Small intestine (tissue), 7 donors: ENCODE data around the gene WRAP53. TPM values are rescaled to one million over a fixed set of nuclear protein-coding genes. Genes with fewer than 3 reads are reported as not detected.

Source experiments
- DNase-seq, 2 donors: peaks; one replicate each; pipeline versions ENCODE4 v3.0.0 to v3.0.0-alpha.2; 2013
- FAIRE-seq: peaks from 2 replicates; lab custom pipeline; 2012; peaks lifted over from hg19 to GRCh38; lab: Jason Lieb, UNC
- H3K27ac ChIP-seq, 3 donors: one replicate each; pipeline ENCODE4 v1.5.1; 2013; ENCODE audit warnings: low read length in 2 of 3, mild to moderate bottlenecking in 2 of 3, control low read depth in 1 of 3, inconsistent platforms in 1 of 3, low read depth in 1 of 3, moderate library complexity in 1 of 3
- H3K27me3 ChIP-seq, 3 donors: one replicate each; pipeline ENCODE4 v1.6.1; 2013; ENCODE audit warnings: low read length in 3 of 3, inconsistent platforms in 1 of 3; ENCODE audit not compliant: control insufficient read depth in 3 of 3, insufficient read depth in 3 of 3
- H3K36me3 ChIP-seq, 3 donors: one replicate each; pipeline ENCODE4 v1.6.1; 2013; ENCODE audit warnings: low read length in 3 of 3, inconsistent platforms in 1 of 3, low read depth in 1 of 3, mild to moderate bottlenecking in 1 of 3, moderate library complexity in 1 of 3; ENCODE audit not compliant: control insufficient read depth in 3 of 3, insufficient read depth in 2 of 3
- H3K4me1 ChIP-seq, 3 donors: one replicate each; pipeline ENCODE4 v1.6.1; 2013; ENCODE audit warnings: low read length in 2 of 3, inconsistent platforms in 1 of 3, low read depth in 1 of 3, mild to moderate bottlenecking in 1 of 3, moderate library complexity in 1 of 3; ENCODE audit not compliant: control insufficient read depth in 3 of 3, insufficient read depth in 2 of 3
- H3K4me3 ChIP-seq, 3 donors: one replicate each; pipeline ENCODE4 v1.5.1; 2013; ENCODE audit warnings: low read length in 3 of 3, control low read depth in 1 of 3, inconsistent platforms in 1 of 3, low read depth in 1 of 3, mild to moderate bottlenecking in 1 of 3, moderate library complexity in 1 of 3
- H3K9me3 ChIP-seq, 2 donors: one replicate each; pipeline ENCODE4 v1.6.1; 2013; ENCODE audit warnings: low read depth in 1 of 2, low read length in 1 of 2; ENCODE audit not compliant: control insufficient read depth in 2 of 2, insufficient read depth in 1 of 2
- WGBS, 3 donors: extraction: QIAGEN DNeasy Blood & Tissue Kit; methylation state at CpG; one replicate each; pipeline ENCODE4 v1.1.7; 2013; 5-methylcytosine and 5-hydroxymethylcytosine counted together
- polyA plus RNA-seq, 4 donors: library from polyadenylated mRNA; stranded (reverse) in 3 of 4; unstranded in 1 of 4; fragments of 200-250 nt in 3 of 4; fragments of 120-200 nt in 1 of 4; gene quantifications; one replicate each; pipeline versions ENCODE4 v1.2.1 to v1.2.3, GENCODE V29; 2013
- donor health status: healthy with polysubstance abuse.
- donor health status: control.
- donor health status: control.
- donor health status: Bipolar disorder and iron deficiency.
- donor health status: healthy.

The WRAP53 gene
- polyA plus RNA-seq, 4 donors, result 7.1 to 17.7 (median 11.2) TPM

DNA sequence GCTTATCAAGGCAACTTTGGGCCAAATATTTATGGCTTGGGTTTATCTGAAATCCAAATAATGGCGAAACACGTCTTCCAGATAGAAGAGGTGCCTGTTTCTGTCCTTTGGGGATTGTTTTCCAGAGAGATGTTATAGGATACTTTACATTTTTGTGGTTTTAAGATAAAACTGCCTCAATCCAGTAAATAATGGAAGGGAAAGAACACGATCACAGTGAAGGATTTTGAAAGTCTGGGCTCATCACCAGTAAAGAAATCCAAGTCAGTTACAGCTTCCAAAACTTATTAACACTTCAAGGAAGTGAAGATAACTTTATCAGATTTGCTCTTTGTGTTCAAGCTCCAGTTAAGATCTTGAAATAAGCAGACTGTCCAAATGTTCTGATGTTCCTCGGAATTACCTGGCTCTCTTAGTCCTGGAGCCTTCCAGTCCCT, 59.4 kb downstream of the WRAP53 start:
- Histone ChIP-seq H3K4me3 (no peak overlapping the region), H3K9me3 (peaks cover 0 to 2% of the 10 kb centered on the region in 2 donors), H3K36me3 (no peaks in the 10 kb centered on the region), H3K27me3 (peaks cover 0 to 3% (median 0%) of the 10 kb centered on the region in 3 donors), H3K27ac (no peak overlapping the region), H3K4me1 (no peaks in the 10 kb centered on the region)
- FAIRE-seq (no peak), DNase-seq (no peak)
- WGBS, 3 donors, result 16 to 38% (median 37%) methylated on average over 4 of the region's 4 CpGs

- Histone ChIP-seq H3K4me3 (no peak overlapping the region), H3K27ac (no peak overlapping the region), H3K4me1 (no peaks in the 10 kb centered on the region), H3K9me3 (peaks cover 0 to 2% of the 10 kb centered on the region in 2 donors), H3K36me3 (no peaks in the 10 kb centered on the region), H3K27me3 (no peaks in the 10 kb centered on the region)
- 59 to 68% (median 67%) methylated on average over 10 of the region's 10 CpGs for WGBS, 3 donors
- DNase-seq (no peak), FAIRE-seq (no peak)
These were observed 59.9 kb downstream of the WRAP53 start for GRCh38 chr17:7748076-7748775.

- Histone ChIP-seq H3K27ac (no peak overlapping the region), H3K9me3 (peaks cover 0 to 2% of the 10 kb centered on the region in 2 donors), H3K27me3 (no peaks in the 10 kb centered on the region), H3K36me3 (no peaks in the 10 kb centered on the region), H3K4me1 (no peaks in the 10 kb centered on the region), H3K4me3 (no peak overlapping the region)
- DNase-seq (no peak), FAIRE-seq (no peak)
- WGBS, 3 donors, result 73 to 85% (median 77%) methylated on average over 4 of the region's 4 CpGs
These were observed 62.1 kb downstream of the WRAP53 start for GRCh38 chr17:7750321-7750821.

Other genes with a start within 250 kb of the WRAP53 start
- under 1 TPM in 2 of 4 donors, not detected in 2; 0.61 to 0.86 TPM for gene FGF11, start 249.0 kb upstream of the WRAP53 start, polyA plus RNA-seq
- 10 to 100 TPM in 3 of 4 donors, 1 to 10 TPM in 1; 8.4 to 11.9 (median 10.4) TPM for gene CHRNB1, start 243.4 kb upstream of the WRAP53 start, polyA plus RNA-seq
- 10 to 100 TPM in 2 of 4 donors, 1 to 10 TPM in 2; 7.6 to 76.4 (median 12.4) TPM for gene ZBTB4, start 208.8 kb upstream of the WRAP53 start, polyA plus RNA-seq
- under 1 TPM in 1 of 4 donors, not detected in 3; 0.49 TPM for gene SLC35G6, start 207.0 kb upstream of the WRAP53 start, polyA plus RNA-seq
- gene POLR2A, start 204.1 kb upstream of the WRAP53 start, polyA plus RNA-seq, result 100 to 1,000 TPM in 1 of 4 donors, 10 to 100 TPM in 2, 1 to 10 TPM in 1; 10.0 to 104 (median 20.8) TPM
- 10 to 100 TPM in 3 of 4 donors, 1 to 10 TPM in 1; 8.1 to 31.1 (median 22.1) TPM for gene TNFSF12, start 139.4 kb upstream of the WRAP53 start, polyA plus RNA-seq
- gene TNFSF13, start 129.7 kb upstream of the WRAP53 start, polyA plus RNA-seq, result 100 to 1,000 TPM in 1 of 4 donors, 10 to 100 TPM in 3; 23.0 to 107 (median 28.5) TPM
- 10 to 100 TPM; 39.8 to 66.7 (median 53.3) TPM for gene SENP3, start 126.6 kb upstream of the WRAP53 start, polyA plus RNA-seq
- 100 to 1,000 TPM in 3 of 4 donors, 10 to 100 TPM in 1; 60.2 to 708 (median 171) TPM for gene CD68, start 108.8 kb upstream of the WRAP53 start, polyA plus RNA-seq
- 100 to 1,000 TPM in 2 of 4 donors, 10 to 100 TPM in 2; 69.7 to 126 (median 96.4) TPM for gene MPDU1, start 104.6 kb upstream of the WRAP53 start, polyA plus RNA-seq
- 1 to 10 TPM in 2 of 4 donors, not detected in 2; 1.2 to 1.3 TPM for gene SOX15, start 98.4 kb upstream of the WRAP53 start, polyA plus RNA-seq
- 10 to 100 TPM; 25.1 to 41.1 (median 30.9) TPM for gene FXR2, start 73.6 kb upstream of the WRAP53 start, polyA plus RNA-seq
- 1,000 to 10,000 TPM in 2 of 4 donors, 100 to 1,000 TPM in 2; 204 to 1,210 (median 689) TPM for gene SAT2, start 60.7 kb upstream of the WRAP53 start, polyA plus RNA-seq
- gene SHBG, start 58.3 kb upstream of the WRAP53 start, polyA plus RNA-seq, result 10 to 100 TPM in 3 of 4 donors, 1 to 10 TPM in 1; 2.6 to 38.8 (median 20.6) TPM
- gene ATP1B2, start 37.6 kb upstream of the WRAP53 start, polyA plus RNA-seq, result 1 to 10 TPM in 2 of 4 donors, not detected in 2; 1.1 to 1.9 TPM
- 10 to 100 TPM in 2 of 4 donors, 1 to 10 TPM in 2; 8.7 to 51.8 (median 26.3) TPM for gene TP53, start 987 bp upstream of the WRAP53 start, polyA plus RNA-seq
- 1 to 10 TPM in 2 of 4 donors, not detected in 2; 1.1 to 2.0 TPM for gene EFNB3, start 16.7 kb downstream of the WRAP53 start, polyA plus RNA-seq
- gene DNAH2, start 29.3 kb downstream of the WRAP53 start, polyA plus RNA-seq, result under 1 TPM in 2 of 4 donors, not detected in 2; 0.04 to 0.09 TPM
- 10 to 100 TPM in 3 of 4 donors, 1 to 10 TPM in 1; 8.4 to 26.1 (median 16.7) TPM for gene KDM6B, start 145.7 kb downstream of the WRAP53 start, polyA plus RNA-seq
- gene TMEM88, start 166.6 kb downstream of the WRAP53 start, polyA plus RNA-seq, result 10 to 100 TPM in 1 of 4 donors, 1 to 10 TPM in 3; 3.8 to 17.5 (median 7.3) TPM
- gene NAA38, start 169.1 kb downstream of the WRAP53 start, polyA plus RNA-seq, result 100 to 1,000 TPM in 1 of 4 donors, 10 to 100 TPM in 3; 40.1 to 142 (median 73.4) TPM
- gene CYB5D1, start 169.5 kb downstream of the WRAP53 start, polyA plus RNA-seq, result 10 to 100 TPM in 1 of 4 donors, 1 to 10 TPM in 3; 4.9 to 13.0 (median 6.4) TPM
- 10 to 100 TPM; 23.7 to 60.4 (median 36.7) TPM for gene CHD3, start 200.3 kb downstream of the WRAP53 start, polyA plus RNA-seq
- gene RNF227, start 227.8 kb downstream of the WRAP53 start, polyA plus RNA-seq, result 1 to 10 TPM; 1.9 to 3.0 (median 2.5) TPM
- gene KCNAB3, start 241.4 kb downstream of the WRAP53 start, polyA plus RNA-seq, result 1 to 10 TPM; 1.3 to 3.9 (median 1.7) TPM
- gene TRAPPC1, start 243.5 kb downstream of the WRAP53 start, polyA plus RNA-seq, result 100 to 1,000 TPM; 103 to 152 (median 118) TPM
- 10 to 100 TPM; 18.4 to 24.6 (median 24.0) TPM for gene CNTROB, start 243.7 kb downstream of the WRAP53 start, polyA plus RNA-seq